GM18867 (cell line): ENCODE measurements around the gene STEAP1B.

Source experiments
- ATAC-seq: cut with Tn5 transposase; IDR thresholded peaks from one replicate; pipeline ENCODE4 v1.9.1; 2021; ENCODE audit warnings: mild to moderate bottlenecking, moderate library complexity; ENCODE audit not compliant: unreplicated experiment

Gene STEAP1B

GRCh38 chr7:22406715-22407114, 93.3 kb downstream of the STEAP1B start:
- ATAC-seq: no peak

DNA sequence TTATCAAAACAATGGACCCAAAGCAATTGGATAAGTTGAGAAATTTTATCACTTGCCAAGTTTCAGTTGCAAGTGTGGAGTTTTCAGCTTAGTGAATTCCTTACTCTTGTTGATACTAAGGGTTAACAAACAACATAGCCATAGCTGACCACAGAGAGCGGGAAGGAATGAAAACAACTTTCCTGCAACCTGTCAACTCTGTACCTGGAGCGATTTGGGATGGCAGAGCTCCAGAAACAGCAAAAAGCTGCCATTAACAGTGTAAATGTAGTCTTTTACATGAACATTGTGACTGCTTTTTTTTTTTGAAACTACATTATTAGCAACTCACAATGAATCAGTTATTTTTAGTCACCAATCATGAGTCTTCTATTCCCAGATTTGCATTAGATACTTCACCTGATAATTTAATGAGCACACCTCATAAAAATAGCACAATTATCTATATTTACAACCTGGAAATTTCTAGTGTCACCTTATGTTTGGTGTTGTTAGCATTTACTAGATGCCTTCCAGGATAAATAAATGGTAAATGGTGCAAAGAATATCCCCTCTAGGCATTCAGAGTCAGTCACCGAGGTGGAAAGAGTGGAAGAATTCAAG, 95.5 kb downstream of the STEAP1B start:
- ATAC-seq: no peak

DNA sequence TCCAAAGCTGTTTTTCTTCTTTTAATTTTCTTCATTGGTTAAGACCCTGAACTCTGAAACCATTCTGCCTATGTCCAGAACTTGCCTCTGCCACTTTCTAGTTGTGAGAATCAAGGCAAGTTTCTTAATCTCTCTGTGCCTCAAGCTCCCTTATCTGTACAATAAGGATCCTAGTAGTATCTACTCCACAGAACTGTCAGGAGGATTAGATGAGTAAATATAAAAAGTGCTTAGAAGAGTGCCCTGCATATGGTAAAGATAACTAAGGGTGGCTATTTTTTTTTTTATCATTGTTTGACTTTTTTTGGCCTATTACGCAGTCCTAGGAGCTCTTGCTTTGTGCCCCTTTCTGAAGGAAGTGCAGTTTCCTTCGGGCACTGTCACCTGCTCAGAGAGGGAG, 96.6 kb downstream of the STEAP1B start:
- ATAC-seq: no peak

DNA sequence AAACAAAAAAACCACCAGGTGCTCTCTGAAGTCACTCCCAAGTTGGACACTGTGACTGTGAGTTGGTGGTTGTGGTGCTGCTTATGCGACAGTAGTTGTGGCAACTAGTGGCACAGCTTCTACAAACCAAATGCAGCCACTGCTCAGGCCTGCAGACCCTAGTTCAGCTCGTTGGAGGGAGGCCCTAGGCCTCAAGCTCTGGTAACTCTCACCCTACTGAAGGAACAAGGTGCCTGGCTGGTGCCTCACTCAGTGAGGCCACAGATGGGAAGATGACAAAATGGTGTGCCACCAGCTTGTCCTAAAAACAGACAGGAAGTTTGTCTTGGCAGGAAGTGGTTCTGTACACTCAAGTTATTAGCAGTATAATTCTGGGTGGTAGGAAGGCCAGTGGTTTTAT, 97.7 kb downstream of the STEAP1B start:
- no peak for ATAC-seq

- no peak for ATAC-seq
Observed at GRCh38 chr7:22400936-22401553, 98.9 kb downstream of the STEAP1B start.

GRCh38 chr7:22400150-22400814, 99.7 kb downstream of the STEAP1B start:
- ATAC-seq: no peak

DNA sequence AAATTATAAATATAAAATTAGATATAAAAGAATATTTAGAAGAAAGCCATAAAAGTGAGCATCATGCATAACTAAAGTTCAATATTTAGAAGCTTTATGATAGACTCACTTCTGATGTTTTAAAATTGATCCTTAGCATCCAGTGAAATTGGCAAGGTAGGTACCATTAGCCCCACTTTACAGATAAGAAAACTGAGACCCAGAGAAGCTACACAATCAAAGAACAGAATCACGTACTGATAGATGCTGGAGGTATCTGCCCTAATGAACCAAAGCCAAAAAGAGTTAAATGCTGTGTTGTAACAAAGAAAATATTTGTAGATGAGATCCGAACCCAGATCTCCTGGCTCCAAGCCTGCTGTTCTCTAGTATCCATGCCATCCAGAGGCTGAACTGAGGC, 100.4 kb downstream of the STEAP1B start:
- ATAC-seq: no peak

GRCh38 chr7:22399091-22399490, 100.9 kb downstream of the STEAP1B start:
- no peak for ATAC-seq

DNA sequence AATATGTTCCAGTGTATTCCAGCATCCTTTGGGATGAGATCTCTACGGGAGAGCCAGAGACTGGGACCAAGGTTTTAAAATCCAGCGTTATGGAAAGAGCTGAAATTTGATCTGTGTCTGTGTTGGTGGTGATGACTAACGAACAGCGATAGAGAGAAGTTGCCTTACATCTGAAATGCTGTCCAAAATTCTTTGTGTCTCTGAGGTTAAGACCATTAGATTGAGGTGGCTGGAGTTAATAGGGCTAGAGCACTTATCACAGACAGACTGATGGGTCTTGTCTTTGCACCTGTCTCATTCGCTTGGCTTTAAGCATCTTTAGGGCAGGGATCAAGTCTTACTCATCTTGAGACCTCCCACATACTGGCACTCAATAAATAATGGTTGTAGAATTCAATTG, 102.0 kb downstream of the STEAP1B start:
- ATAC-seq: no peak

DNA sequence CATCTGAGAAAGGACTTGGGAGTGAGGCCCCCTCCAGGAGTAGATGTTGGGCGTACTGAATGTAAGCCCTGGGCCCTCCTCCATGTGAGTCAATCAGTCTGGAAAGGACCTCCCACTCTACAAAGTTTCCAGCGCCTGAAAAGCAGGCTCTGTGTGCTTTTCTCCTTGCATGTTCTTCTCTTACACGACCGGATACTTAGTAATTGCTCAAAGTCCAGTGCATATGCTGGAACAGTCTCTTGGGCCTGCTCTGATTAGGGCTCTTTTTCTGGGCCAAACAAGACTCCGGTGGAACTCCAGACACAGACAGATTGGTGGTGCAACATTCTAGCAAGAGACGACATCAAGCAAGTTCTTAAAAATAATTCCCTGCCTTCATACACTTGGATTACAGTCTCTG, 104.8 kb downstream of the STEAP1B start:
- ATAC-seq: no peak

GRCh38 chr7:22394739-22395138, 105.2 kb downstream of the STEAP1B start:
- no peak for ATAC-seq

DNA sequence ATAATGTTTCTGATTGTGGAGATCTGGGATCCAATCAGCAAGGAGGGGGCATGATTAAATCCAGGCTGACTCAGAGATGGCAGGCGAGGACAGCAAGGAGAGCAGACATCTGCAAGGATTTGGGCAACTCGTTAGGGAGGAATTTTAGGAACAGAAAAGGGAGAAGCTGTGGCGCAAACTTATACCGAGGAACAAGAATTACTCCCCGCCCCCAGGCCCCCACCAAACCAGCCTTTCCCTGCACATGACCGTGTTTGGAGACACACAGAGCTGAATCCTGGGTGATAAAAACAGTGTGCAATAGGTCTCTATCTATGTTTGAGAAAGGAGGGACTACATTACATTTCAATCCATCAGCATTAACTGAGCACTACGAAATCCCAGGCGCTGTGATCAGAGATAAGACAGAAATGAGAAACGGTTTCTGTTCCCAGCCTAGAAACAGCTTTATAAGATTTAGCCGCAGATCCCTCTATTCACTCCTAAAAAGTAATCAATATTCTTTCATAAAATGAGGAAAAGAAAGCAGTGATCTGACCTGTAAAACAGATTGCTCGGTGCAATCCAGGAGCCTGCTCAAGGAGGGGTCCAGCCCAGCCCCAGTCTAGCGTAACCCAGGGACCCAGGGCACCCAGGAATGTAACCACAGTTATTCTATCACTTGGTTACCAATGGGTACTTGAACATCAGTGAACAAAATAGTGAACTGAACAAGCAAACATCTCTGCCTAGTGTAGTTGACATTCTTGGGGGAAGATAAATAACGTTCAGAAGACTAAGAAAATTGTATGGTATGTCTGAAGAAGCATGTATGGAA, 105.9 kb downstream of the STEAP1B start:
- no peak for ATAC-seq

DNA sequence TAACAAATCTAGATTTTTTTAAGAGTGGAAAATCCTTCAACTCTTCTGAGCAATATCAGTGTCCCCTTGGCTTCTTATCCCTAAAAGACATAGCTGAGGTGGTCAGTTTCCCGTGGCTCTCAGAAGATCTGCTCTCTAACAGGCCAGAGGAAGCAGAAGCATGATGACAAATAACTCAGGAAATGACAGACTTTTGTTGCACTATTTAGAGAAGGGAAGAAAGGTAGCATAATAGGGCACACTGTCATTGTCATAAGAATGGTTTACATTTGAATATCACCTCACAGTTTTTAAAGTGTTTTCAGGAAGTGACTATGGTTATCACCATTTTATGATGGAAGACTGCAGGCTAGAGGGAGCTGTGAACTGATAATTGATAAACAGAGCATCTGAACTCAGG, 109.5 kb downstream of the STEAP1B start:
- no peak for ATAC-seq

- ATAC-seq: no peak
Observed at GRCh38 chr7:22389892-22390291, 110.1 kb downstream of the STEAP1B start.

- ATAC-seq: no peak
Observed at GRCh38 chr7:22387583-22387982, 112.4 kb downstream of the STEAP1B start.

- peak; percentile 77 for ATAC-seq
Observed at GRCh38 chr7:22386865-22387264, 113.1 kb downstream of the STEAP1B start.

GRCh38 chr7:22386206-22386858, 113.7 kb downstream of the STEAP1B start:
- ATAC-seq: peak; percentile 74

GRCh38 chr7:22385326-22385725, 114.7 kb downstream of the STEAP1B start:
- ATAC-seq: peak; percentile 37

- ATAC-seq: no peak
Observed at GRCh38 chr7:22380333-22380732, 119.7 kb downstream of the STEAP1B start.

GRCh38 chr7:22378199-22378980, 121.6 kb downstream of the STEAP1B start:
- ATAC-seq: no peak
